ENCODE data around the gene AIFM3.
A peak's percentile ranks its signal among the peaks of the same experiment; 100 is the strongest.
"Not testable (repeated sequence)": the region's sequence is repeated elsewhere in the genome, so short reads cannot be mapped to it uniquely, and the experiment has no call there.

AIFM3 gene

GRCh38 chr22:20942203-20942902 is 24.7 kb upstream of the AIFM3 start:
- not testable (repeated sequence) for DNase-seq

- no peak for DNase-seq
These were observed 23.7 kb upstream of the AIFM3 start for GRCh38 chr22:20943104-20943933.

- no peak for DNase-seq
These were observed 23.0 kb upstream of the AIFM3 start for GRCh38 chr22:20944042-20944441.

GRCh38 chr22:20945578-20945934 is 21.5 kb upstream of the AIFM3 start:
- no peak for DNase-seq

- DNase-seq = no peak
These were observed 20.7 kb upstream of the AIFM3 start for GRCh38 chr22:20946080-20946986.

DNA sequence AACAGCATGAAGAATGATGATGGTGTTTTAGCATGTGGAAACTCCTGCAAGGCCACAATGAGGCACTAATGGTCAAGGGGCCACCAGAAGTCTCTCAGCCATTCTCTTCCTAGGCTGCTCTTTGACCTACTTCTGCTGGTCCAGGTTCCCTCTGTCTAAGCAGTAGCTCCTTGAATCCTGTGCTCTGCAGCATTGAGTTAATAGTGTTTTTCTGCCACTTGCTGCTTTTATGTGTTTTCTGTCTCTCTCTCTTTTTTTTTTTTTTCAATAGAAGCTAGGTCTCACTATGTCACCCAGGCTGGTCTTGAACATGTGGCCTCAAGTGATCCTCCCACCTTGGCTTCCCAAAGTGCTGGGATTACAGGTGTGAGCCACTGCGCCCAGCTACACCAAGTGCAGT is 20.1 kb upstream of the AIFM3 start:
- DNase-seq = no peak

DNA sequence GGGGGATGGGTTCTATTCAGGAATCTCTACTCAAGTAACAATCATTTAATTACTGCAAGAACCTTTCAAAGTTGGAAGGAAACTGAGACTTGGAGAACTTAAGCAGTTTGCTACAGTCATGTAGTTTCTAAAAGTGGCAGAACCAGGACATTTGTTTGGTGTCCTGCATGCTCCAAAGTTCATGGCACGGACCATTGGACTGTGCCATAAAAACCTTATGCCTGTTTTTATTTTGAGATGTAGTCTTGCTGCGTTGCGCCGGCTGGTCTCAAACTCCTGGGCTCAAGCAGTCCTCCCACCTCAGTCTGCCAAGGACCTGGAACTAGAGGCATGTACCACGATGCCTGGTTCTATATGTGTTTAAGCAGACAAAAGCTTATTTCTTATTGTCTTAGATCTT is 18.6 kb upstream of the AIFM3 start:
- DNase-seq = no peak

GRCh38 chr22:20948989-20949388 is 18.1 kb upstream of the AIFM3 start:
- DNase-seq = no peak

- no peak for DNase-seq
These were observed 17.3 kb upstream of the AIFM3 start for GRCh38 chr22:20949698-20950183.

DNA sequence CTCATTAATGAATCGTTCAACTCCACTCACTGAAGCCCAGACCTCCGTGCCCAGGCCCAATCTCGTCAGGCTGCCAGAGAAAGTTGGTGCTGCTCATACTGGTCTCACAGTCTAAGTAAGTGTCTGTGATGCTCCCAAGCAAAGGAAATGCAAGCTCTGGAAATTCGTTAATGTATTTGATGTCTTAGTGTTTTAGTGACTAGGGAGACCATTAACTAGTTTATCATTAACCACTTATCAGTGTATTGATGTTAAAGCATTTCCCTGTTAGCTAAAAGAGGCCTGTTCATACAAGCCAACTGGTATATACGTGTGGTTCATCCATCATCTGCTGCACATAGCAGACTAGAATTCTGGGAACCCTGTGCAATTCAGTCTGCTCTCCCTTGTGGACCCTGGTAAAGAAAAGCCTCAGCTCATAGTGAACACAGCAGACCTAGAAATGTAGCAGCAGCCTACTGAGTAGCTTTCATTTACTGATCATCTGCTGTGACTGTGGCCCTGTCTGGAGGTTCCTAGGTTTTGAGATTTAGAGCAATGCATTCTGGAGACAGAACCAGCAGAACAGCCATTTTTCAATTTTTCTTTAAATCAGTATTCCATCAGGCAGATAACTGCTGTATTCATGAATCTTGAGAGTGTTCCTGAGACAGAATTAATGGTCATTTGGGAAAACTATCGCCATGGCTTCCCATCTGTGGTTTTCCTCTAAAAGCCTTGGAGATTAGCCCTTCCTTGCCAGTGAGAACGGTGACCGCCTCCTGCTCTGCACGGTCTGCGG is 15.7 kb upstream of the AIFM3 start:
- DNase-seq = no peak

DNA sequence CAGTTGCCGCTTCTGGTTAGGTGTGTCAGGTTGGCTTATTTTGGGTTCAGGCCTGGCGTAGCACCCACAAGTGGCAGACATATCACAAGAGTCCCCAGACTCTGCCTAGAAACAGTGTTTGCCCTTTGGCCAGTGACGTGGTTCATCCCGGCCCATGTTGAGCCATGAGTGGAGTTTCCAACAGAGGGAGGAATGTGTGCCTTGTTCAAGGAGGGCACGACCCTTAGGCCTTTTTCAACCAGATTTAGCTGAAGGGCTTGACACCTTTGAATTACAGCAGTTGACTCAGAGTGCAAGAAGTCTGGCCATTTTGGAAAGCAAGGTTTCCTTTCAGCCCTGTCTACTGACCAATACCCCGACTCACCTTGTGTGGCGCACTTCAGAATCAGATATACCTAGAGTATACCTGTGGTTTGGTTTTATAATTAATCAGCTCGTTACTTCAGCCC is 15.1 kb upstream of the AIFM3 start:
- no peak for DNase-seq

- no peak for DNase-seq
These were observed 14.3 kb upstream of the AIFM3 start for GRCh38 chr22:20952544-20953341.

DNA sequence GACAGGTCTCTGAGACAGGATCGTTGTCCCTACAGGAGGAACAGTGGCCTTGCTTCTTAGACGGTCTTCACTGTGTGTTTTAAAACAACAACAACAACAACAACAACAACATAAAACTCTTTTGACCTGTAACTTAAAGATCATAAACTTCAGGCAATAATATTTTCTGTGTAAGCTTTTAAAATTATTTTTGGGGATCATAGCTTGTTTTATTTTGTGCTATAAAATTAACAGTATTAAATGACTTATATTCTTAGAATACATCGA is 13.8 kb upstream of the AIFM3 start:
- no peak for DNase-seq

GRCh38 chr22:20953668-20954500 is 13.2 kb upstream of the AIFM3 start:
- DNase-seq = no peak

GRCh38 chr22:20955548-20955947 is 11.5 kb upstream of the AIFM3 start:
- no peak for DNase-seq

- DNase-seq = no peak
These were observed 10.6 kb upstream of the AIFM3 start for GRCh38 chr22:20956258-20957101.

DNA sequence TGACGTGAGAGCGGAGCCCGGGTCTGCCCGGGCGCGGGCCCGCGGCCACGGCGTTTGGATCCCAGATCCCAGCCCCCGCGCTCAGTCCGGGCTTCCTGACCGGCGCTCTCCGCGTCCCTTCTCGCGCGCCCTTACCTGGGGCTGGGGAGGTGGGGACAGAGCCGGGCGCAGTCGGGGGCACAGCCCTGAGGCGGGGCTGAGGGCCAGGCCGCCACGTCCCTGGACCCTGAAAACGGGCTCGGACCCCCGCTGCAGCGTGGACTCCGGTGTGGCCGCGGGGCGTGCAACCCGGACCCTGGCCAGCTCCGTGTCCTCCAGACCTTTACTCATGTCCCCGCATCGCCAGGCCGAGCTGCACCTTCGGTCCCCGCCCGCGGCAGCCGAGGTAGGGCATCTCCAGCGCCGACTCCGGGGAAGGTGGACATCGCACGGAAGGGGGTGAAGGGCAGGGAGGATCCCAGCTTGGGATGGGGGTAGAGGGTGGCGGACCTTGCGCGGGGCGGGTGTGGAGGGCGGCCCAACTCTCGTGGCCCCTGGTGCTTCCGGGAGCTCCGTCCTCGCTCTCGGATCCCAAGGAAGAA is 9.9 kb upstream of the AIFM3 start:
- DNase-seq = peak; percentile 43

DNA sequence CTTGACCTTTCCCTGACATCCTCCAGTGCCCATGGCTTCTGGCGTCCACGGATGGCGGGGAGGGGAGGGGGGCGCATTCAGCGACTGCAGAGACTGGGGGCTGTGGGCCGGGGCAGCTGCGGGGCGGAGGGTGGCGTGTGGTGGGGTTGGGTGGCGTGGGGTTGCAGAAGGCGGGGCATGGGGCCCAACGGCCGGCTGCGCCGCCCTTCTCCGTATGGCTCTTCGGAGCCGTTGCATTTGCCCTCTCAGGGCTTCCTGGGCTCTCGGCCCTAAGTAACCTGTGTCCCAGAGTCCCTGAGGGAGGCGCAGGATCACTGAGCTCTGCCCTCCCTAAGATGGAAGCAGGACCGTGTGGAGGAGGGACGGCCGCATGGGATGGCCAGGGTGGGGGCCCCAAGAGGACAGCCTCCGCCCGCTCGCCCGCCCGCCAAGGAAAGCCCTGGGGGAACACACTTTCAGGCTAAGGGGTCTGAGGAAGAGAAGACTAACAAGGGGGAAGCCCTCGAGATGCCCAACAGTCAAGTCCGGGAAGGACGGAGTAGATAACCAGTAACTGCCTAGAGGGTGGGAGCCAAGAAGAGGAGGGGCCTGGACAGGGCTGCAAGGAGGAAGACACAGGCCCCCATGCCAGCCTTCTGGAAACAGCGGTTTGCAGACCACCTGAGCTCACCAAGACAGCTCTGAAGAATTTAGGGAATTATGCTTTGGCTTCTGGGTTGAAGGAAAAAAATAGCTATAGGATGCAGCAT is 9.2 kb upstream of the AIFM3 start:
- DNase-seq = peak; percentile 57
